Ammon's horn (tissue), 1 donor: Measurements from ENCODE around the gene SMG7.

Experiments used
- DNase-seq: peaks from one replicate; pipeline ENCODE4 v3.0.0-alpha.2; 2016; ENCODE audit warnings: low spot score

SMG7 gene

DNA sequence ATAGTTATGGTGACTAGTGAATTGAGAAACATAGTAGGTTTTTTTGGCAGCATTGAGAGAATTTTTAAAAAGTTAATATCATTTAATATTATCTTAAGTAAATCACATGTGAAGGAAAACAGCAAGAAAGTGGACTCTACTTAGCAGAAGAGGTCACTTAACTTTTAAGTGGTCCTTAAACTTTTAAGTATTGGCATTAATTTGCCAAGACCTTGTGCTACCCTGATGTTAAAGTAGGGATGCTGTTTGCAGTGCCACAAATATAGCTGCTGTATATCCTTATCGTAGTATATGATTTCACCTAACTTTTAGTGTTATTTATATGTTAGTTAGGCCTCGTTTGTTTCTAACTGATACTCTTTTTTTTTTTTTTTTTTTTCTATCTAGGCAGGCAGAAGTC is 40.2 kb downstream of the SMG7 start:
- DNase-seq = no peak

- DNase-seq = no peak
Measured at GRCh38 chr1:183514235-183514634, 41.9 kb downstream of the SMG7 start.

- DNase-seq = no peak
Measured at GRCh38 chr1:183515002-183515689, 42.8 kb downstream of the SMG7 start.

GRCh38 chr1:183516725-183517124 is 44.4 kb downstream of the SMG7 start:
- no peak for DNase-seq

GRCh38 chr1:183517401-183517800 is 45.1 kb downstream of the SMG7 start:
- DNase-seq = no peak

GRCh38 chr1:183520379-183520778 is 48.1 kb downstream of the SMG7 start:
- DNase-seq = peak; percentile 27

GRCh38 chr1:183522104-183522503 is 49.8 kb downstream of the SMG7 start:
- no peak for DNase-seq

GRCh38 chr1:183528577-183528976 is 56.3 kb downstream of the SMG7 start:
- no peak for DNase-seq

DNA sequence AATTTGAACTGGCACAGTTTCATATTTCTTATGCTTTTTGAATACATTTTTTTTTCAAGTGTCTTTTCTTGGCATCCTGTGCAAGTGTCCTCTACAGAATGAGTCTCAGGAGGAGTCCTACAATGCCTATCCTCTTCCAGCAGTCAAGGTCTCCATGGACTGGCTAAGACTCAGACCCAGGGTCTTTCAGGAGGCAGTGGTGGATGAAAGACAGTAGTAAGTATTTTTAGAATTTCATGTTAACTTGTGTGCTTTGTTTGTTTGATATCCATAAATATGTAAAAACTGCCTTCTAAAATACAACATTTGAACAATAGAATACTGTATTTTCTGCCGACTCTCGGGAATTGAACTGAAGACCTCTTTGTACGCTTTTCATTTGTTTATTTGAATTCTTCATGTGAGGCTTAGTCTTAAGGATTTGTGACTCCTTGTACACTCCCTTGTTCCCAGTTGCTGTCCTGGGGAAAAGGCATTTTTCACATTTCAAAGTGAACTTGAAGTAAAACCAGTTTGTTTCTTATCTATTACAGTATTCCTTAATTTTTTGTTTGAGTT is 61.4 kb downstream of the SMG7 start:
- DNase-seq = no peak

DNA sequence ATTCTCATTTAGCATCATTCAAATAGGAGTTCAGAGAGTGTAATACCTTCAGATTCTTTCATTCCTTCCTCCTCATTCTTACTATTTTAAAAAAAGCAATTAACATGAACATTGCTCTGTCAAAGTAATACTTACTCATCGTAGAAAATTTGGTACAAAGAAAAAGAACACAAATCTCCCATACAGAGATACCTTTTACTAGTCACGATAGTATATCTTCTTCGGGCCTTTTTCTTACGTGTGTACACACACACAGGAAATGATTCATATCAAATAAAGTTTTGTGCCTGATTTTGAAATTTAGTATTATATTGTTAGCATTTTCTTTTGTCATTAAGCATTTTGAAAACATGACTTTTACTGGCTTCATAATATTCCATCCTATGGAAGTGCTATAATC is 65.1 kb downstream of the SMG7 start:
- no peak for DNase-seq

GRCh38 chr1:183543619-183544204 is 71.4 kb downstream of the SMG7 start:
- DNase-seq = peak; percentile 76

DNA sequence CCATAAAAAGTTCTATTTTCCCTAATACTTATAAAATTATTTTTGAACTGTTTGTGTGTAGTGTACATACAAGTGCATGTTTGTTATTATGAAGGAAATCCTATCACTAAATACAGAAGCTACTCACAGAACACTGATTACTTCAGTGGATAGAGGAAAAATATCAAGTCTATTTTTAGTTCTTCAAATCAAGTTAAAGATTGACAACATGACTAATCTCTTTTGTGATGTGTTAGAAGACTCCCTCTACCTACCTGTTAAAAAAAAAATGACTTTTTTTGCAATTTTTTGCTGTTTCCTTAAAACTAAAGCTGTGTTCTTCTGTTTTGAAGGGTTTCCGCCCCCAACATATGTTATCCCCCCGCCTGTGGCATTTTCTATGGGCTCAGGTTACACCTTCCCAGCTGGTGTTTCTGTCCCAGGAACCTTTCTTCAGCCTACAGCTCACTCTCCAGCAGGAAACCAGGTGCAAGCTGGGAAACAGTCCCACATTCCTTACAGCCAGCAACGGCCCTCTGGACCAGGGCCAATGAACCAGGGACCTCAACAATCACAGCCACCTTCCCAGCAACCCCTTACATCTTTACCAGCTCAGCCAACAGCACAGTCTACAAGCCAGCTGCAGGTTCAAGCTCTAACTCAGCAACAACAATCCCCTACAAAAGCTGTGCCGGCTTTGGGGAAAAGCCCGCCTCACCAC is 72.4 kb downstream of the SMG7 start:
- no peak for DNase-seq

- DNase-seq = no peak
Measured at GRCh38 chr1:183546427-183546826, 74.1 kb downstream of the SMG7 start.

- no peak for DNase-seq
Measured at GRCh38 chr1:183548116-183548515, 75.8 kb downstream of the SMG7 start.

- DNase-seq = no peak
Measured at GRCh38 chr1:183550915-183551314, 78.6 kb downstream of the SMG7 start.

GRCh38 chr1:183551924-183552323 is 79.6 kb downstream of the SMG7 start:
- no peak for DNase-seq

GRCh38 chr1:183552441-183552840 is 80.1 kb downstream of the SMG7 start:
- no peak for DNase-seq

DNA sequence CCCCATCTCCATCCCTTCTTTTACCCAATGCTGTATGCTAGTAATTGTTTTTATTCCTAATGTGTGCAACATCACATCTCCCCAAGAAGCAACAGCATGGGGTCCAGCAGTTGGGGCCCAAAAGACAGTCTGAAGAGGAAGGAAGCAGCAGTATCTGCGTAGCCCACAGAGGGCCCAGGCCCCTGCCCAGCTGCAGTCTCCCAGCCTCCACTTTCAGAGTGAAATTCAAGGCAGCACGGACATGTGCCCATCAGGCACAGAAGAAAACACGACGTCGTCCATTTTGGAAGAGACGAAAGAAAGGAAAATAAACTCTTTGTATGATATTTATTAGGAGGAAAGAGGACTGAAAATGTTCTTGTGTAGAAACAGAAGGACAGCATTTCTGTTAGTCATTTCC is 80.6 kb downstream of the SMG7 start:
- no peak for DNase-seq

GRCh38 chr1:183553331-183553730 is 81.0 kb downstream of the SMG7 start:
- no peak for DNase-seq

DNA sequence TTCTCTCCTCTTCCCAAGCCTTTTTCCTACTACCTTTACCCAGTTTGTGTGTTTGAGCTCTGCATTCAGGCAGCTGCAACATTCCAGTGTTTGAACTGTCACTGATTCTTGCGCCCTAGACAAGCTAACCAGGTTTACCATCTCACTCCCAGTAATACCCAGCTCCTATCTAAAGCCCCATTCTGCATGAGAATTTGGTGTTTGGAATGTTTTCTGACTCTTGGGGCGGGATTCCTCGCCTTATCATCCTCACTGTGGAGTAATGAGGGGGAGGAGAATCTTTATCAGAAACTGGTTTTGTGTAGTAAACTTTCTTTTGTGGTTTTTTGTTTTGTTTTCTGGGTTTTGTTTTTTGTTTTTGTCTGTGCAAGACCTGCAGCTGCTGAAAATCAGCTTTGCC is 81.5 kb downstream of the SMG7 start:
- no peak for DNase-seq

DNA sequence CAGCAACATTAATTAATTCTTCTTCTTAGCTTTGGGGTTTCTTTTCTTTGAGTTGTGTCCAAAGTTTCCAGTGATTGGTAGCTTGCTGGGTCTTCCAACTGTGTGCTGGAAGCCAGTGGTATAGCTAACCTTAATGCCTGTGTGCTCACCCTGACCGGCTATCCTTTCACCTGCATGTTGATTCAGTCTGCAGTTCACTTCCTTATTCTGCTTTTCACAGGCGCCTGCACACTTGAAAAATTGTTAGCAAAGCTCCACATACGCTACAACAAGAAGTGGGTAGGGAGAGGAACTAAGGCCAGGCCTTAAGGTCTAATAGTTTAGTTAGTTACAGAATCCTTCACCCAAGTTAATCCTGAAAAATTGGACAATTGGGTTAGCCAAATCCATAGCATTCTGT is 82.3 kb downstream of the SMG7 start:
- no peak for DNase-seq

DNA sequence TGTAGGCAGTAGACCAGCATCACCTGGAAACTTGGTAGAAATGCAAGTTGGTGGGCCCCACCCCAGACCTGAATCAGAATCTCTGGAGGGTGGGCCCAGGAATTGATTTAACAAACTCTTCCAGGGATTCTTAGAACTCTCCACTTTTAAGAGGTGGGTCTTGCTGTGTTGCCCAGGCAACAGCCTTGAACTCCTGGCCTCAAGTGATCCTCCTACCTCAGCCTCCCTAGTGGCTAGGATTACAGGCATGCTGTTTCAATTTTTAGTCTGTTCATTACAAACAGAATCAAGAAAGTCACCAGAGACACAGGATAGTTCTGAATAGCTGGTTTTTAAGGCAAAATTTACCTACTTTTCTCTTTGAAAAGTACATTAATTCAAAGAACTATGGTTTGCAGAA is 86.8 kb downstream of the SMG7 start:
- DNase-seq = no peak

GRCh38 chr1:183562701-183563100 is 90.4 kb downstream of the SMG7 start:
- no peak for DNase-seq
